OCI-LY7 (cell line): ENCODE results near the gene PITPNC1.
"Not testable (repeated sequence)": the region's sequence is repeated elsewhere in the genome, so short reads cannot be mapped to it uniquely, and the experiment has no call there.

ENCODE experiments used
- CTCF ChIP-seq: fragments of 200-600 bp; sonication (generic); conservative IDR thresholded peaks from 2 replicates; pipeline ENCODE4 v1.5.1; 2014; ENCODE audit warnings: mild to moderate bottlenecking, antibody characterized with exemption, low read length, moderate library complexity, mixed read lengths
- EZH2phosphoT487 ChIP-seq: fragments of 200-600 bp; sonication (generic); IDR thresholded peaks from 2 replicates; pipeline ENCODE4 v1.6.1; 2018; ENCODE audit warnings: low read depth, borderline replicate concordance, mild to moderate bottlenecking, mixed run types, antibody characterized with exemption, low read length, moderate library complexity, mixed read lengths

GRCh38 chr17:67430515-67430914, 53.4 kb downstream of the PITPNC1 start:
- not testable (repeated sequence) for TF ChIP-seq CTCF, EZH2phosphoT487
